NCI-H510A treated with DMSO at 0.1 percent for 48 hours (cell line): Measurements from ENCODE around the gene BRINP1.

Experiments used
- DNase-seq: peaks from one replicate; lab custom pipeline; 2025; lab: John Stamatoyannopoulos, UW

The BRINP1 gene

DNA sequence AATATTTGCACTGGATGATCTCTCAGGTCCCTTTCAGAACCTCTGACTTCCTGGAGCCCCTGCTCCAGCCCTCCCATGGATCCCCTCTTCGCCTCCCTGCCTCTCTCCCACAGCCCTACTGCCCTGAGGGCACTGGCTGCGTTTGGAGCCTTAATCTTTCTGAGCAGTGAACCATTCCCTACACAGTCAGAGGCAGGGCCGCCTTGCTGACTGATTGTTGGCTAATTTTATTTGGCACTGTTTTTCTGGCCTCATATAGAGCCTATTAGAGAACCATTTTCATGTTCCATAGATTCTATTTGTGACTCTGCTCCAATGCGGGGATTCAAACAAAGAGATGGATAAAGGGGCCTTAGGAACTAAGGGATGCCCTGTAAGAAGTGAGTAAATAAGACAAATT, 91.1 kb downstream of the BRINP1 start:
- no peak for DNase-seq

GRCh38 chr9:119273984-119274665, 95.1 kb downstream of the BRINP1 start:
- no peak for DNase-seq

- no peak for DNase-seq
Observed at GRCh38 chr9:119273325-119273904, 95.8 kb downstream of the BRINP1 start.

DNA sequence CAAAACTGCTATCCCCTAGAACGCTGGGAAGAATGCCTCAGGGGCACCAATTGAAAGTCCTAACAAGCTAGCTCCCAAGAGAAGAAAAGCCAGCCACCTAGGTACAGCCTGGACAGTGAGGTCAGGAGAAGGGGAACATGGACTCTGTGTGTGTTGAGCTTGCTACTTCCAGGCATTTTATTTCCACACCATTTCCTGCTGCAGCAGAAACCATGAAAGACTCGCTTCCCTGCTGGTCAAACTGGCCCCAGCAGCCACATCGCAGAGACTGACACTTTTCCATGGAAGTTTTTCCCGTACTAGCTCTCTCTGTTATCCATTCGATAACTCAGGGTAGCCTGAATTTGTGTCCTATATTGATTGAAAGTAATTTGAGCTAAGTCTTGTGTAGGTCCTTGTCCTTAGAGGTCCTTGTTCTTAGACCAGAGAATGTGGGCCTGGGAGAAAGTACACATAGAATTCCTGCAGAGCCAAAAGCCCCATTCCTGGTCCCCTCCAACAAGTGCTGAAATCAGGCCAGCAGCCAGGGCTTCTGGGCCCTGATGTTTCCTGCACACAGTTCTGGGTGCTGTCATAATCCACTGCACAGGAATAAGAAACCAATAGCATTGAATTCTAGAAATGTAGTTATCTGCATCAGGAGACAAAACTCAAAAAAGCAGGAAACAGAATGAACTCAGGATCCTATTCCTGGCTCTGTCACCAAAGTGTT, 96.6 kb downstream of the BRINP1 start:
- no peak for DNase-seq

GRCh38 chr9:119268985-119269384, 100.2 kb downstream of the BRINP1 start:
- DNase-seq: no peak

DNA sequence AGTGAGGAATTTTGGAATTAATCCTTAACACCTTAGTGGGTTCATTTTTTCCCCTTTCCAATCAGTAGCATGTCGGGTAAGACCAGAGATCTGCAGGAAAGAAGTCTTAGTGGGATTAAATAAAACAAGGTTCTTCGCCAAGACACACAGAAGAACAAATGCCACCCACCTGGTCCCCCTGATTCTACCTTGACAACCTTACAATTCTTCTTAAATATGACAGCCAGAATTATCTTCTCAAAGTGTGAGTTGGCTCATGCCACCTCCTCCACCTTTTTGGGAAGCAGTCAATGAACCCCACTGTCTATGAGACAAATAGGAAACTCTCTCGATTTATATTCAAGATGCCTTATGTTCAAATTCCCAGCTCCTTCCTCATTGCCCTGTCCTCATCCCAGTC, 105.1 kb downstream of the BRINP1 start:
- DNase-seq: no peak

GRCh38 chr9:119257592-119257991, 111.6 kb downstream of the BRINP1 start:
- DNase-seq: no peak

GRCh38 chr9:119255116-119255515, 114.1 kb downstream of the BRINP1 start:
- no peak for DNase-seq

DNA sequence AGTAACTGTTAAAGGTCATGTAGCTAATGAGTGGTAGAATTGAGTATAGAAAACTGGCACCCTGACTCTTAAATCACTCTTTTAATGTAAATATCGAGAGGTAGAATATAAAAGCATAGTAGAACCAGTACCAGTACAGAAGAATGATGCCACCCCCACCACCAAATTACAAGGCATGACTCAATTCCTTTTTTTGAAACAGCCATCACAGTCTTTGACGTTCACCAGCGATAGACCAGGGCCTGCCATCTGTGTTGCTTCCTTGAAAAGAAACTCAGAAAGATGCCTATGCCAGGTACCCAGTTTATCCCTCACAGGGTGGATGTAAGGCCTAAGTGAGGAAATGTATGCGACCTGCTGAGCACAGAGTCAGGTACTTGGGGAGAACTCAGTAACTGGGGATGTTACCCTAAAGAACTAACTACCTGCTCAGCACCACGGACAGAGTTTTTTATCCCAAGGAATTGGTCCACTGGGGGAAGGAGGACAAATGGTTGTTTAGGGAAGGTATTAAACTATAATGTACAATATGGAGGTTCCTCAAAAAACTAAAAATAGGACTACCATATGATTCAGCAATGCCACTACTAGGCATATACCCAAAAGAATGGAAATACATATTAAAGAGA, 116.5 kb downstream of the BRINP1 start:
- DNase-seq: no peak

GRCh38 chr9:119251936-119252335, 117.3 kb downstream of the BRINP1 start:
- DNase-seq: no peak

- DNase-seq: no peak
Observed at GRCh38 chr9:119250730-119251129, 118.5 kb downstream of the BRINP1 start.

GRCh38 chr9:119240546-119240945, 128.7 kb downstream of the BRINP1 start:
- DNase-seq: no peak

- no peak for DNase-seq
Observed at GRCh38 chr9:119234636-119235035, 134.6 kb downstream of the BRINP1 start.

DNA sequence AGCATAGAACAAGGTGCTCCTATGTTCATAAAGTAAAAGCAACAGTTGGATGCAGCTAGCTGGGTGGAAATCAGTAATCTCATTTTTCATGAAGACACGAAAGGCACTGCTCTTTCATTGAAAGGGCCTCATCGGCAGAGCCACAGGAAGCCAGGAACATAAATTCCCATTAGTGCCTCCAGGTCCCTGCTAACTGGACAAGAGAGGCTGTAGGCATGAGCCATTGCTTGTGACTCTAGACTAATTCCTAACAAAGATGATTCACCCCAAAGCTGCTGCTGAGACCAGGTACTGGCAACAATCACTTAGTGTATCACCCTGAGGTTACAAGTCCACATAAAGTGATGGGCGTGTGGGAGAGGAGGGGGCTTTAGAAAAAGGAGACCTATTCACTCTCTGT, 141.8 kb downstream of the BRINP1 start:
- DNase-seq: no peak

GRCh38 chr9:119224431-119224830, 144.8 kb downstream of the BRINP1 start:
- DNase-seq: no peak

DNA sequence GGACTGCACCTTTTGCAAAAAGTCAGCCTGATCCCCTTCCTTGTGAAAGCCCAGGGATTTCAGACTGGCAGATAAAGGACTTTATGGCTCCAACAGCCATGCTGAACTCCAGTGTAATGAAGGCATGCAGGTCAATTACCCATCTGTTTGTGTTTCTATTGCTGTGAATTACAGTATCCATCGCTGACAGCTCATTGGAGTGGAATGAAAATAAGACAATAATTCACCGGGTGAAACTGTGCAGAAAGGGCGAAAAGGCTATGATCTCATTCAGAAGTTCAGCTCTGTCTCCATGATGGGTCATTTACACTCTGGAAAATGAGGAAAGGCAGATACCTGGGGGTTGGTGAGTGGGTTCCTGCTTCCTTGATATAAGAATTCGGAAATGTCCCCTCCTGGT, 148.0 kb downstream of the BRINP1 start:
- no peak for DNase-seq

DNA sequence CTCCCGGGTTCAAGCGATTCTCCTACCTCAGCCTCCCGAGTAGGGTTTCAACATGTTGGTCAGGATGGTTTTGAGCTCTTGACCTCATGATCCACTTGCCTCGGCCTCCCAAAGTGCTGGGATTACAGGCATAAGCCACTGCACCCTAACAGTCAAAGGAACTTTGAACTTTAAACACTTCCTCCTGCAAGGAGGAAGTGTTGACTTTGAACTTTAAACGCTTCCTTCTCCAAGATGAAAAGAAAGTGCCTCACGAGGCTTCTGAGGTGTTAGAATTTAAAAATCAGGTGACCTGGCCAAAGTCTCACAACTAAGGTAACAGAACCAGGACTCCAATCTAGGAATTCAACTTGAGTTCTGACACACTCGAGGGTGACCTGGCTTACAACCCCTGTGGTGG, 150.9 kb downstream of the BRINP1 start:
- DNase-seq: no peak

DNA sequence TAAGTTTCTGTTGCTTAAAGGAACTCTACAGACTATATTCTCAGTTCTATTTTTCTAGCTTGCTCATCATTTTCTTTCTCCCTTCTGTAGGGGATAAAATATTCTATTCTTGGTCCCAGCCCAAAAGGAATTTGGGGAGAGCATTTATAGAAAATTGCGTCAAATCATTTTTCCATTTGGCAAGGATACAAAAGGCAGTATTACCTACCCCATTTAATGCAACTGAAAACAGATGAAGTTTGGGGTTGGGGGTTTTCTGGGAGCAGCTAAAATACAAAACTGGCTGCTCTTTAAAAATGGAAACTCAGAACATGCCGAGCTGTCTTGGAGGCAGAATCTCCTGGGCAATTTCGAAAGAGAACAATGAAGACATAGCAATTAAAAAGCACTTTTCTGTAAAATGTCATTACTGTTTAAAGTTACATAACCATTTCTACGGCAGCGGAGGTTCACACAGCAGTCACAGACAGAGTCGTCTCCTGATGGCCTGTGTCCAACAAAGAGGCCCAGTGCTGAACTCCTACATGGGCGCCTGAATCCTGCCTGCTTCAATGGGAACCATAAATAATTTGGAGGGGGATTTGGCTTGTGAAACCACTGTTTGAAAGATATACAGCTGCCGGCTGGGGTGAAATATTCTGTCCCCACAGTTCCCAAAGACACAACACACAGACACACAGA, 152.4 kb downstream of the BRINP1 start:
- no peak for DNase-seq

- DNase-seq: no peak
Observed at GRCh38 chr9:119215651-119216050, 153.6 kb downstream of the BRINP1 start.

GRCh38 chr9:119213471-119213870, 155.8 kb downstream of the BRINP1 start:
- DNase-seq: no peak

DNA sequence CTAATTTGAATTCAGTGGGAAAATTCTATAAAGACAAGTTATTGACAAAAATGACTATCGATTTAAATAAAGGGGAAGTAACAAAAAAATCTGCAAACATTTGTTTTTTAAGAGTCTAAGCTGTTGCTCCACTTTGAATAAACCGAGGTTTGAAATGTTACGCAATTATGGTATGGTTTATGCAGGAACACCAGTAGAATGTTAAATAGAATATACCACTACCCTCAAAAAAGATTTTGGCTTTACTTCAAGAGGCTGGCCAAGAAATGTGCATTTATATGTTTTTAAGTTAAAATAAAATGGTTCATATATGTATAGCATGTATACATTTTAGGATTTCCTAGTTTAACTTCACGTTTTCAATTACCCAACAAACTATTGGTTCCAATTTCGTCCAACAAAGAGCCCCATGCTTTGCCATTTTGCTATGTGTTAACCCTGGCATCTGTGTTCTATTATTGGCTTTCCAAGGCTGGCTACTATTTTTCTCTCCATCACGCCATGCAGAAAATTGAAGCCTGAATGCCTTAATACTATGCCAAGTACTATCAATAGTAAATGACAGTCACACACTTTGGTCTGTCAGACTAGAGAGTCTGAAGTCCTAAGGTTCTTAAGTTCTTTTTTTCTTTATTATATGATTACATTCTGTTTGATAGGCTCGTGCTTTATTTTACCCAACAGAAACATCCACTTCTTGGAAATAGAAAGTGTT, 171.2 kb downstream of the BRINP1 start:
- DNase-seq: no peak

DNA sequence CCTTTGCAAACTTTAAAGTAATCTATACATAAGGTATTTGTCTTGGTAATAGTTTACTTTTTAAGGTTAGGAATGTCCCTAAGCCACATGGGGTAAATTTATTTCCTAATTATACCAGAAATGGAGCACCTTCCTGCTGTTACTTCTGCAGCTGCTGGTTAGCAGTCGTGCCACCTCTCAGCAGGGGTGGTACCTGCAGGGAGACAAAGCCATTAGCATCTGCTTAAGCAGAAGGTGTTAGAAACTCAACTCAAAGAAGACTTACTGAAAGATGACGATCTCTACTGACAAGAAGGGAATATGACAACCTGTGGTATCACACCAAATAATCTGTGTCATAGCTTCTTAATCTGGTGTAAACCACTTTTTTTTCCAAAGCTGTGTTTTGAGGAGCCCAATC, 173.7 kb downstream of the BRINP1 start:
- DNase-seq: no peak
